ENCODE results near the gene ELOB.

The ELOB gene

GRCh38 chr16:2782583-2783351 is 5.7 kb upstream of the ELOB start:
- Mint-ChIP-seq H3K36me3 (no peaks in the 10 kb centered on the region), H3K9me3 (no peaks in the 10 kb centered on the region), H3K27ac (no peak overlapping the region), H3K4me1 (peaks cover 18% of the 10 kb centered on the region), H3K4me3 (no peak overlapping the region), H3K27me3 (peaks cover 12% of the 10 kb centered on the region)
- ATAC-seq (ENCODE audit: low read depth) = no peak
- DNase-seq (ENCODE audit: low spot score in 2 of 2) = no peak

DNA sequence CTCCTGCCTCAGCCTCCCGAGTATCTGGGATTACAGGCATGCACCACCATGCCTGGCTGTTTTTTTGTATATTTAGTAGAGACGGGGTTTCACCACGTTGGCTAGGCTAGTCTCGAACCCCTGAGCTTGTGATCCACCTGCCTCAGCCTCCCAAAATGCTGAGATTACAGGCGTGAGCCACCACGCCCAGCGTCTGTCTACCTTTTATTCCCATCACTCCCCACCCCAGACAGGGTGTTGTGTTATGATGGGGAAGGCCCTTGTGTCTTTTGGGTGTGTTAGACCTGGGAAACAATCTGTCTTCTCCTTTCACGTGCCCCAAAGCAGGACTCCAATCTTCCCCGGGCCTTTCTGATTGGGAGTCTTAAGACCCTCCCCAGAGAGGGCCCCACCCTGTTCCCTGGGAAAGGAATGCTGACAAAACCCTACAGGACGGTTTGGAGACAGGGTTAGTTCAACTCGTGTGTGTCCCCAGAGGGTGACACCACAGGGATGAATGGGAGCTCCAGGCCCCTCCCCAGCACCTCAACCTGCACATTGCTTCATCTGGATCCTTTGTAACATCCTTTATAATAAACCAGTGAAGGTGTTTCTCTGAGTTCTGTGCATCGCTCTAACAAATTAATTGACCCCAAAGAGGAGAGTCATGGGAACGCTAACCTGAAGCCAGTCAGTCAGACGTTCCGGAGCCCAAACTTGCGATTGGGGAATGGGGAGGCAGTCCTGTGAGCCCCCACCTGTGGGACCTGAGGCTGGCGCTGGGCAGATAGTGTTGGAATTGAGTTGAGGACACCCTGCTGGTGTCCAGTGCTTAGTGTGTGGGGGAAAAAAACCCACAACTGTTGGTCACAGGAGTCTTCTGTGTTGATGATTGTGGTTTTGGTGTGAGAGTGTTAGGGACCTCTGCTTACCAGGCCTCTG is 3.2 kb upstream of the ELOB start:
- peaks cover 20% of the 10 kb centered on the region for H3K4me1 Mint-ChIP-seq
- no peaks in the 10 kb centered on the region for H3K9me3 Mint-ChIP-seq
- no peak overlapping the region for H3K27ac Mint-ChIP-seq
- peaks cover 3% of the 10 kb centered on the region for H3K27me3 Mint-ChIP-seq
- H3K4me3 Mint-ChIP-seq = no peak overlapping the region
- no peaks in the 10 kb centered on the region for H3K36me3 Mint-ChIP-seq
- DNase-seq (ENCODE audit: low spot score in 2 of 2) (no peak), ATAC-seq (ENCODE audit: low read depth) (no peak)

- H3K4me3 Mint-ChIP-seq = no peak overlapping the region
- no peaks in the 10 kb centered on the region for H3K36me3 Mint-ChIP-seq
- no peak for ATAC-seq (ENCODE audit: low read depth)
- peaks cover 18% of the 10 kb centered on the region for H3K4me1 Mint-ChIP-seq
- DNase-seq (ENCODE audit: low spot score in 2 of 2) = no peak
- no peaks in the 10 kb centered on the region for H3K9me3 Mint-ChIP-seq
- H3K27me3 Mint-ChIP-seq = peaks cover 2% of the 10 kb centered on the region
- no peak overlapping the region for H3K27ac Mint-ChIP-seq
Observed at GRCh38 chr16:2779151-2779920, 2.3 kb upstream of the ELOB start.

DNA sequence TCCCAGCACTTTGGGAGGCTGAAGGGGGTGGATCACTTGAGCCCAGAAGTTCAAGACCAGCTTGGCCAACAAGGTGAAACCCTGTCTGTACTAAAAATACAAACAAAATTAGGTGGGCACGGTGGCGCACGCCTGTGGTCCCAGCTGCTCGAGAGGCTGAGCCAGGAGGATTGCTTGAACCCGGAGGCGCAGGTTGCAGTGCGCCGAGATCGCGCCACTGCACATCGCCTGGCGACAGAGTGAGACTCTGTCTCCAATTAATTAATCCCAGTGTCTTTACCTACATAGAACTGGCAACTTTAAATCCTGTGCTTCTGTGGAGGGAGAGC is 1.5 kb upstream of the ELOB start:
- Mint-ChIP-seq H3K9me3 (no peaks in the 10 kb centered on the region), H3K27me3 (no peaks in the 10 kb centered on the region), H3K27ac (peak overlapping the region; percentile 97), H3K4me3 (peak overlapping the region; percentile 91), H3K4me1 (peaks cover 18% of the 10 kb centered on the region), H3K36me3 (no peaks in the 10 kb centered on the region)
- DNase-seq (ENCODE audit: low spot score in 2 of 2) (no peak), ATAC-seq (ENCODE audit: low read depth) (no peak)

DNA sequence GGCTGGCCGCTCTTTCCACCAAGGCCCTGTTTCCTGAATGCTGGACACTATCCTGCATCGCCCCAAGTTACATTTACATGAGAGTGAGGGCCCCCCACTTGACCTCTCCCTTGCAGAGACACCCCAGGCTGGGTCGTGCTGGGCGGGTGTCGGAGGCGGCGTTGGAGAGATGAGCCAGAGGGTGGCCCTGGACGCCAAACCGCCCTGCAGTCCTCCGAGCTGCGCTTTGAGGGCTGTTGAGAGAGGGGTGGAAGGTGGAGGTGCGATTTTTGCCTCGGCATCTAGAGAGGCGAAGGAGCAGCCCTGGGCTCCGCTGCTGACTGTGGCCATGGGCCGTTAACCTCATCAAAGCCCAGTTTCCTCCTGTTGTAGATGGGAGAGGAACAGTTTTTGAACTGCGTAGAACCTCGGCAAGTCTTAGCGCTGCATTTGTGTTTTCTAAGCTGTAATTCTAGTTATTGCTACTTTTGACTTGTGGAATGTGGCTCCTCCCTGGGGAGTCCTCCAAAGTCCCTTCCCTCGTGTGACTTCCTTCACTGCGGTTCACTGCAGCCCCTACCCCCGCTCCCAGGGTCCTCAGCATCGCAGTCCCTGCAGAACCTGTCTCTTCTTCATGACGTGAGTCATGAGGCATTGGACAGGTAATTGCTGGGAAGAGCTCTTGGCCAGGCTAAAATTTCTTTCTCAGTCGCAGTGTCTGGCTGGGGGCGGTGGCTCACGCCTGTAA is 986 bp upstream of the ELOB start:
- H3K4me3 Mint-ChIP-seq = peak overlapping the region; percentile 91
- H3K9me3 Mint-ChIP-seq = no peaks in the 10 kb centered on the region
- no peaks in the 10 kb centered on the region for H3K36me3 Mint-ChIP-seq
- H3K27me3 Mint-ChIP-seq = no peaks in the 10 kb centered on the region
- DNase-seq (ENCODE audit: low spot score in 2 of 2) = no peak
- ATAC-seq (ENCODE audit: low read depth) = peak; percentile 14
- H3K4me1 Mint-ChIP-seq = peaks cover 18% of the 10 kb centered on the region
- peak overlapping the region; percentile 97 for H3K27ac Mint-ChIP-seq

- Mint-ChIP-seq H3K9me3 (no peaks in the 10 kb centered on the region), H3K4me1 (peaks cover 26% of the 10 kb centered on the region), H3K4me3 (peak overlapping the region; percentile 91), H3K27me3 (no peaks in the 10 kb centered on the region), H3K36me3 (peaks cover 7% of the 10 kb centered on the region), H3K27ac (peak overlapping the region; percentile 97)
- peak; percentile 34 for ATAC-seq (ENCODE audit: low read depth)
- peak in 1 of 2 donors; percentile 58 for DNase-seq (ENCODE audit: low spot score in 2 of 2)
Observed at GRCh38 chr16:2776500-2777139, 460 bp downstream of the ELOB start.

DNA sequence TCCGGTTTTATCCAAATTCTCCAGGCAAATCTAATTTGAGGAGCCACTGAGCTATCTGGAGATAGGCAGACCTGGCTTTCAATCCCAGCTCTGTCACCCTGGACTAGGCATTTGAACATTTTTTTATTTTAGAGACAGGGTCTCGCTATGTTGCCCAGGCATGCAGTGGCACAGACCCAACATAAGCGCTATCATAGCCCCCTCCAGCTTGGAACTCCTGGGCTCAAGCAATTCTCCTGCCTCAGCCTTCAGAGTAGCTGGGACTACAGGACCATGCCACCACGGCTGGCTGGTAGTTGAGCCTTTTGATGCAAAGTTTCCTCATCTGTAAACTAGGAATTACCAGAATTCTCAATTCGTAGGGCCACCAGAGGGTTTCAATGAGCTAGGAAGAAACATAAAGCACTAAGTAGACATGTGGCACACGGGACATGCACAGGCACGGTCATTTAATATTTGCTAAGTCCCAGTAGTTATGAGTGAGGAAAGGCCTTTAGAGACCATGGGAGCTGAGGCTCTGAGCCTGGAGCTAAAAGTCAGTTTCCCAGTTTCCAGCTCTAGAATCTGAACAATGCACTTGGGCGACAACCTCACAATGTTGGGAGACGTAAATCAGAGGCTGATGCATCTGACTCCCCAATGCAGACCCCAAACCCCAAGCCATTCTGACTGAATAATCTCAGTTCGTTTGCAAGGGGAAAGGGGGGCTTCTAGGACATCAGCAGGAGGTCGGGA is 1.1 kb downstream of the ELOB start:
- H3K4me3 Mint-ChIP-seq = peak overlapping the region; percentile 91
- peaks cover 26% of the 10 kb centered on the region for H3K4me1 Mint-ChIP-seq
- DNase-seq (ENCODE audit: low spot score in 2 of 2) (no peak), ATAC-seq (ENCODE audit: low read depth) (no peak)
- peaks cover 7% of the 10 kb centered on the region for H3K36me3 Mint-ChIP-seq
- H3K27me3 Mint-ChIP-seq = no peaks in the 10 kb centered on the region
- H3K9me3 Mint-ChIP-seq = no peaks in the 10 kb centered on the region
- H3K27ac Mint-ChIP-seq = peak overlapping the region; percentile 82

- ATAC-seq (ENCODE audit: low read depth) = no peak
- H3K27ac Mint-ChIP-seq = no peak overlapping the region
- DNase-seq (ENCODE audit: low spot score in 2 of 2) = no peak
- H3K4me3 Mint-ChIP-seq = no peak overlapping the region
- H3K27me3 Mint-ChIP-seq = no peaks in the 10 kb centered on the region
- no peaks in the 10 kb centered on the region for H3K9me3 Mint-ChIP-seq
- H3K36me3 Mint-ChIP-seq = peaks cover 7% of the 10 kb centered on the region
- H3K4me1 Mint-ChIP-seq = peaks cover 26% of the 10 kb centered on the region
Observed at GRCh38 chr16:2775131-2775716, 1.9 kb downstream of the ELOB start.

DNA sequence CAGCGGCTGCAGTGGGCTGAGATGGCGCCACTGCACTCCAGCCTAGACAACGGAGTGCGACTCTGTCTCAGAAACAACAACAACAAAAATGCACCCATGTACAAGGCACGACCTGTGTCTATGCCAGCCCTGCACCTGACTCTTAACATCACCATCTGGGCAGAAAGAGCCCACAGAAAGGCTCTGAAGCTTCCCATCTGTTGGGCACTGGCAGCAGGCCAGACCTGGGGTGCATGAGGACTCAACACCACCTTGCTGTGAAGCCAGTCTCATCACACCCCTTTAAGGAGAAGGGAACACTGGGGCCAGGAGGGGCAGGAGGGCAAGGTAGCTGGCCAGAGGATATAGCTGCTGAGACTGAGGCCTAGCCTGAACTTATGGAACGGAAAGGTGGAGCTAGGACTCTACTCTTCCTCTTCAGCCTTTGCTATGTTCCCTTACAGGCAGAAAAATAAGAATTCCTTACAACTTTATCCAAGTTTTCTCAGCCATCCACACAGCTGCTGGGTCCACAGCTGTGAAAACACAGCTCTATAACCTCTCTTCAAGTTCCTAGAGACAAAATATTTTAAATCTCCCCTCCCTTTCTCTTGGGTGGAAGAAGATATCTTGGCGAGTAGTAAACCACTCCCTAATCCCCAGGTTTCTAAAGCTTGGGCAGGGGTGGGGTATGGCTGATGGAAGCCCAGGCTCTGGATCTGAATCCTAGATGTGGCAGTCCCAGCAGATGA is 2.8 kb downstream of the ELOB start:
- Mint-ChIP-seq H3K4me3 (no peak overlapping the region), H3K36me3 (peaks cover 15% of the 10 kb centered on the region), H3K27me3 (no peaks in the 10 kb centered on the region), H3K4me1 (peaks cover 32% of the 10 kb centered on the region), H3K27ac (no peak overlapping the region), H3K9me3 (no peaks in the 10 kb centered on the region)
- ATAC-seq (ENCODE audit: low read depth) (no peak), DNase-seq (ENCODE audit: low spot score in 2 of 2) (no peak)

DNA sequence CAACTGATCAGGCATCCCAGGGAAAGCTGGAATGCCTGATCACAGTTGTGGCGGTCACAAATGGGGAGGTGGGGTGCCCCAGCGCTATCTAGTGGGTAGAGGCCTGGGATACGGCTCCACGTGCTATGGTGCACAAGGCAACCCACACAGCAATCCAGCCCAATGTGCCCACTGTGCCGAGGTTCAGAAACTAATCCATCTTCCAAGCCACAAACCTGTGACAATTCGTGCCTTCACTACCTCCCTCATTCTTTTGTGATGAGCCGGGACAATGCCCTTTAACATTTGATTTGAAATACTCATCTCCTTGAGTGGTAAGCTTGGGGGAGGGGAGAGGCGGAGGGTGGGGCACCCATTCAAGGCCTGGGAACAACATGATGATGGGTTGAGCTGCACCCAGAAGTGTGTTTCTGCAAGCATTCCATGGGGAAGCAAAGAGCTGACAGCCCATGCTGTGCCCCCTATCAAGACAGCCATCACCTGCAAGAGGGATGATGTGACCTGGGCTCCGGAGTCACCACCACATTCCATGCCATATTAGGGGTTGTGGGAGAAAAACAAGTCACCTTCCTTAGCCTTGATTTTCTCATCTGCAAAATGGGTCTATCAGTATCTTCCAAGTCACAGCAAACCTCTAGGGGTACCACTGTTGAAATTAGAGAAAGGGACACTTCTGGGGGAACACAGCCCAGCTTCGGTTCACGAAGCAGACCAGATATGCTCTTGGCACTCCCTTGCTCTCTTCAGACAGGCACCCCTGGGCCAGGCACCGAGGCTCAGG is 3.7 kb downstream of the ELOB start:
- Mint-ChIP-seq H3K4me1 (peaks cover 30% of the 10 kb centered on the region), H3K36me3 (peaks cover 20% of the 10 kb centered on the region), H3K9me3 (no peaks in the 10 kb centered on the region)

GRCh38 chr16:2771496-2772402 is 5.3 kb downstream of the ELOB start:
- no peak overlapping the region for H3K4me3 Mint-ChIP-seq
- H3K27ac Mint-ChIP-seq = no peak overlapping the region
- ATAC-seq (ENCODE audit: low read depth) = no peak
- H3K9me3 Mint-ChIP-seq = no peaks in the 10 kb centered on the region
- peaks cover 29% of the 10 kb centered on the region for H3K4me1 Mint-ChIP-seq
- H3K36me3 Mint-ChIP-seq = peaks cover 31% of the 10 kb centered on the region
- H3K27me3 Mint-ChIP-seq = no peaks in the 10 kb centered on the region
- no peak for DNase-seq (ENCODE audit: low spot score in 2 of 2)

More for the DNA sequence above, 3.7 kb downstream of the ELOB start:
- Mint-ChIP-seq H3K27ac (no peak overlapping the region), H3K27me3 (no peaks in the 10 kb centered on the region), H3K4me3 (no peak overlapping the region)
- DNase-seq (ENCODE audit: low spot score in 2 of 2) (no peak), ATAC-seq (ENCODE audit: low read depth) (no peak)

Measured in memory B cell (primary cell).